Esophagus muscularis mucosa (tissue), 3 donors: ENCODE data around the gene PARP2.

Experiments
- POLR2A ChIP-seq: fragments of 450-650 bp; IDR thresholded peaks from one replicate; pipeline ENCODE4 v1.6.1; 2017; ENCODE audit warnings: antibody characterized with exemption, moderate library complexity, mild to moderate bottlenecking, low read depth
- TF ChIP-seq, protein P1 (sequence below), 3 experiments: fragments of 200-600 bp in 2 of 3; fragments of 450-650 bp in 1 of 3; sonication (generic) in 2 of 3; IDR thresholded peaks; one replicate each; pipeline ENCODE4 v1.5.1; 2017 to 2019; ENCODE audit warnings: antibody characterized with exemption in 3 of 3, mild to moderate bottlenecking in 2 of 3, moderate library complexity in 1 of 3

DNA sequence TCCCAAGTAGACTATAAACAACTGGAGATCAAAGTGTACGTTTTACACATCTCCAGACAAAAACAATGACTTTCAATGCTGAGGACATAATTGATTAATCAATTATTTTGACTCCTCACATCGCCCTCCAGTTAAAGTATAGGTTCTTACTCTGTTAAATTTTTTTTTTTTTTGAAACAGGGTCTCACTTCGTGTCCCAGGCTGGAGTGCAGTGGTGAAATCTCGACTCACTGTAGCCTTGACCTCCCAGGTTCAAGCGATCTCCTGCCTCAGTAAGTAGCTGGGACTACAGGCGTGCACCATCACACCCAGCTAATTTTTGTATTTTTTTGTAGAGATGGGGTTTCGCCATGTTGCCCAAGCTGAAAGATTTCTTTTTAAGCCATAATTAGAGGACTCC, 9.4 kb upstream of the PARP2 start:
- no peak for TF ChIP-seq POLR2A
- TF ChIP-seq, protein P1, sequence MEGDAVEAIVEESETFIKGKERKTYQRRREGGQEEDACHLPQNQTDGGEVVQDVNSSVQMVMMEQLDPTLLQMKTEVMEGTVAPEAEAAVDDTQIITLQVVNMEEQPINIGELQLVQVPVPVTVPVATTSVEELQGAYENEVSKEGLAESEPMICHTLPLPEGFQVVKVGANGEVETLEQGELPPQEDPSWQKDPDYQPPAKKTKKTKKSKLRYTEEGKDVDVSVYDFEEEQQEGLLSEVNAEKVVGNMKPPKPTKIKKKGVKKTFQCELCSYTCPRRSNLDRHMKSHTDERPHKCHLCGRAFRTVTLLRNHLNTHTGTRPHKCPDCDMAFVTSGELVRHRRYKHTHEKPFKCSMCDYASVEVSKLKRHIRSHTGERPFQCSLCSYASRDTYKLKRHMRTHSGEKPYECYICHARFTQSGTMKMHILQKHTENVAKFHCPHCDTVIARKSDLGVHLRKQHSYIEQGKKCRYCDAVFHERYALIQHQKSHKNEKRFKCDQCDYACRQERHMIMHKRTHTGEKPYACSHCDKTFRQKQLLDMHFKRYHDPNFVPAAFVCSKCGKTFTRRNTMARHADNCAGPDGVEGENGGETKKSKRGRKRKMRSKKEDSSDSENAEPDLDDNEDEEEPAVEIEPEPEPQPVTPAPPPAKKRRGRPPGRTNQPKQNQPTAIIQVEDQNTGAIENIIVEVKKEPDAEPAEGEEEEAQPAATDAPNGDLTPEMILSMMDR (IDR thresholded peaks at IDR 0.05), result no peak
